ENCODE data around the gene KRTAP5-2.

- no peak for TF ChIP-seq CTCF (conservative IDR thresholded peaks at IDR 0.05)
- no peak for TF ChIP-seq EZH2 (IDR thresholded peaks at IDR 0.05; ENCODE audit: low read depth)
Observed at GRCh38 chr11:1556278-1556902, 41.7 kb downstream of the KRTAP5-2 start.

Measured in PC-9 (cell line).